HG02798 (cell line): Measurements from ENCODE around the gene SV2C.
"Not testable (repeated sequence)": the region's sequence is repeated elsewhere in the genome, so short reads cannot be mapped to it uniquely, and the experiment has no call there.

Experiments used
- ATAC-seq: cut with Tn5 transposase; IDR thresholded peaks from one replicate; pipeline ENCODE4 v1.9.1; 2021; ENCODE audit warnings: mild to moderate bottlenecking; ENCODE audit not compliant: unreplicated experiment, poor library complexity

SV2C gene

DNA sequence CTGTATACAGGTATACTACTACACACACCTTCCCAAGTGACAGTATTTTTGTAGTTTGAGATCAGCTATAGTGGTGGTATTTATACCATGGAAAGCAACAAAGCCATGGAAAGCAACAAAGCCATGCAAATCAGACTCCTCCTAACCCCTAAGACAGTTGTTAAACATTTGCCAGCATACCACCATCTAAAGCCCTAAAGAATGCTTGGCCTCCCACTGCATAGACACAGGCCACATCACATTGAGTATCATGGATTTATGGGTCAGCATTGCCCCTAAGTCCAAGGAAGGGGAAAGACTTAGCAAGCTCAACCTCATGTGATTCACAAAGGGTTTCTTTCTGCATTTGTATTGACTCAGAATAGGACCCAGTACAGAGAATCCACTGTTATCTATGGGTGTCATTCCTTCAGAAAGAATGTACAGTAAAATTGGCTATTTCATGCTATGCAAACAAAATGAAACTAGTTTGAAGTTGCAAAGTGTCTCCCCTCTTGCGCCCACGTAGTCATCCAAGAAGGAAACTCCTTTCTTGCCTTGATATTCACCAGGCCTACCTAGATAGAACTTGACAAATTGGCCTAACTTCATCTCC, 249.5 kb downstream of the SV2C start:
- ATAC-seq = no peak

DNA sequence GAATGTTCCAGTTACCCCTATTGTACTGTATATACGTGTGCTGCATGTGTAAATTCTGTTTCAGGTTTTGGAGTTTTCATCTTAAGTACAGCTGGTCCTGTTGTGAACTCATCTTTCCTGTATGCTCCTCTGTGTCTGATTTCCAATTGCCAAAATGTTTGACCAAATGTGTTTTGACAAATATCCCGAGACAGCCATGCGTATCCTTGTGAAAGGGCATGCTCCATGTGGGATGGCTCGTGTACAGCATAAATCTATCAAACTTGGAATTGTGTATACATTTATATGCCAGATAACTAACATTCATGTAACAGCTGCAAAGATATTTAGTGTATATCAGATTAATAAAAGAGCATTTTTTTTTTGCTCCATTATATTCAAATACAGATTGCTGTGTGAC, 250.4 kb downstream of the SV2C start:
- no peak for ATAC-seq

DNA sequence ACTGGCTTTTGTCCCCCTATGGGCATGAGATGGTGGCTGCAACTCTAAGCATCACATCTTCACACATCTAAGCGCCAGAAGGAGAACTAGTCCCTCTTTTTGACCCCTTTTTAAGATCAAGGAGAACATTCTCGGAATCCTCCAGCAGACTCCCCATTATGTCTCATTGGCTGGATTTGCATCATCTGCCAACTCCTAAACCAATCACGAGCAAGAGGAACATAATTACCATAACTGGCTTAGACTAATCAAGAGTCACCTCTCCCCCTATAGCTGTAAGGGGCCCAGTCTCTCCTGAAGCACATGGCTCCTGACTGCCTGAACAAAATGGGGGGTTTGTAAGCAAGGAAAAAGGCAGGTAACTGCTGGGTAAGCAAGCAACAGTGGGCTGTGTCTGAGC, 251.4 kb downstream of the SV2C start:
- no peak for ATAC-seq

DNA sequence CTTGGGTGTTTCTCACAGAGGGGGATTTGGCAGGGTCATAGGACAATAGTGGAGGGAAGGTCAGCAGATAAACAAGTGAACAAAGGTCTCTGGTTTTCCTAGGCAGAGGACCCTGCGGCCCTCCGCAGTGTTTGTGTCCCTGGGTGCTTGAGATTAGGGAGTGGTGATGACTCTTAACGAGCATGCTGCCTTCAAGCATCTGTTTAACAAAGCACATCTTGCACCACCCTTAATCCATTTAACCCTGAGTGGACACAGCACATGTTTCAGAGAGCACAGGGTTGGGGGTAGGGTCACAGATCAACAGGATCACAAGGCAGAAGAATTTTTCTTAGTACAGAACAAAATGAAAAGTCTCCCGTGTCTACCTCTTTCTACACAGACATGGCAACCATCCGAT, 252.3 kb downstream of the SV2C start:
- not testable (repeated sequence) for ATAC-seq

DNA sequence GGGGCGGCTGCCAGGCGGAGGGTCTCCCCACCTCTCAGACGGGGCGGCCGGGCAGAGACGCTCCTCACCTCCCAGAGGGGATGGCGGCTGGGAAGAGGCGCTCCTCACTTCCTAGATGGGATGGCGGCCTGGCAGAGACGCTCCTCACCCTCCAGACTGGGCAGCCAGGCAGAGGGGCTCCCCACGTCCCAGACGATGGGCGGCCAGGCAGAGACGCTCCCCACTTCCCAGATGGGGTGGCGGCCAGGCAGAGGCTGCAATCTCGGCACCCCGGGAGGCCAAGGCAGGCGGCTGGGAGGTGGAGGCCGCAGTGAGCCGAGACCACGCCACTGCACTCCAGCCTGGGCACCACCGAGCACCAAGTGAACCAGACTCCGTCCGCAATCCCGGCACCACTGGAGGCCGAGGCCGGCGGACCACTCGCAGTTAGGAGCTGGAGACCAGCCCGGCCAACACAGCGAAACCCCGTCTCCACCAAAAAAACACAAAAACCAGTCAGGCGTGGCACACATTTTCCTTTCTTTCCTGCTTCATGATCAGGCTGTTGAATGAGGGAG, 253.1 kb downstream of the SV2C start:
- not testable (repeated sequence) for ATAC-seq

DNA sequence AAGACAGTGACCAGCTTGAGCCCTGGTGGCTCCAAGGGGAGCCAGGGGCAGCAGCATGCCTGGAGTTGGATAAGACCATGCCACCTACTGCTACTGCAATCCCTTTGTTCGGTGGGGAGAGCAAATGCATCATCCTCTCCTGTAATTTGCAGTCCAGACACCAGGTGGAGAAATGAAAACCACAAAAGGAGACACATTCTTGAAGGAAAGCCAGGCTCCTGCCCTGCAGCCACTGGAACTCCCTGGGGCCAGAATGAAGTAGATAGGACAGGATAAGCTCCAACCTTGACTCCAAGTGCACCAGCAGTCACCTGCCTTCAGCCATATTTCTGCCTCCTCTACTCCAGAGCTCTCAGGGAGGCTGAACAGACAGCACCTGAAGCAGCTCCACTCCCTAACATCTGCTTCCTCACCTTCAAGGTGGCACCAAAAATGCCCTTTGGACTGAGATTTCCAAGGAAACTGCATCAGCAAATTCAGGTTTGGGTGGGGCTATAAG, 254.8 kb downstream of the SV2C start:
- no peak for ATAC-seq

DNA sequence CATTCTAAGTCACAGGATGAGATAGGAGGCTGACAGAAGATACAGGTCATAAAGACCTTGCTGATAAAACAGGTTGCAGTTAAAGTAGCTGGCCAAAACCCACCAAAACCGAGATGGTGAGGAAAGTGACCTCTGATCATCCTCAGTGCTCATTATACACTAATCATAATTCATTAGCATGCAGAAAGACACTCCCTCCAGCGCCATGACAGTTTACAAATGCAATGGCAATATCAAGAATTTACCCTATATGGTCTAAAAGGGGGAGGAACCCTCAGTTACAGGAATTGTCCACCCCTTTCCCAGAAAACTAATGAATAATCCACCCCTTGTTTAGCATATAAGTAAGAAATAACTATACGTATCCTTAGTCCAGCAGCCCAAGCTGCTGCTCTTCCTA, 256.7 kb downstream of the SV2C start:
- ATAC-seq = no peak

DNA sequence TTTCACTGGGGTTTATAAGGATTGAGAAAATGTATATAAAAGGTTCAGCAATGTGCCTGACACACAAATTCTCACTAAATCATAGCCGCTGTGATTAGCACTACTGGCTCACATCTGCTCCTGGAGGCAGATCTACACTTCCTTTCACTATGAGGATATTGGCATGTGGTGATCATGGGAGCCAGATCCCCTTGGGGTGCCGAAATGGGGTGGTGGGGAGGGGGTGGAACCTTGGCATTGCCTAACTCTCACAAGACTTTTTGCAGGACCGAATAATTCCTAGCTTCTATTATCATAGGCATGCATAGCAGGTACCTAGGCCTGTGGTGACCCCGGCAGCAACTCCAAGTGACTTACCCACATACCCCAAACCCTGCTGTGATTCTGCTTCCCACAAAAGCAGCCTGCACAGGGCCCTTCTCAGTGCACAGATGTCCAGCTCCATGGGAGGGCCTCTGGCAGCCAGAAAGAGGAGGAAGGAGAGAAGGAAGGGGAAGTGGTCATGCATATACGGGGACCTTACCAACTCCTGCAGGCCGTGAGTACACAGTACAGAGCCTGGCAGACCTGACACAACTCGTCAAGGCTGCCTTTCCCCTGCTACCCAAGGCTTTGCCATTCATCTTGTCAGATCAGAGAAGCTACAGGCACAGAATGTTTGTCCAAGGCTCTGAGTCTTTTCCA, 258.6 kb downstream of the SV2C start:
- ATAC-seq = no peak

DNA sequence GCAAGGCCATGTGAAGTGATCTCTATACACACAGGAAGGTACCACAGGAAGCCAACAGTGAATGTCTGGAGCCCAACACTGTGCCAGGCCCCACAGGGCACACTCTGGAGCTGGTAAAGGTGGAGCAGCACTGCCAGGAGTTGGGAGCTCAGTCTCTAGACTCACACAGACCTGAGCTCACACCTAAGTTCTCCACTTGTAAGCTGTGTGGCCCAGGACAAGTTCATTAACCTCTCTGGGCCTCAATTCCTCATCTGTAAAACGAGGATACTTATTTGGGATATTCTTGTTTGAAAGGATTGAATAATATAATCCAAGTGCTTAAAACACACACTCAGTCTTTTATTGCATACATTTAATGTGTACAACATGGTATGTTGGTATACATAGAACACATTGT, 259.3 kb downstream of the SV2C start:
- ATAC-seq = no peak

DNA sequence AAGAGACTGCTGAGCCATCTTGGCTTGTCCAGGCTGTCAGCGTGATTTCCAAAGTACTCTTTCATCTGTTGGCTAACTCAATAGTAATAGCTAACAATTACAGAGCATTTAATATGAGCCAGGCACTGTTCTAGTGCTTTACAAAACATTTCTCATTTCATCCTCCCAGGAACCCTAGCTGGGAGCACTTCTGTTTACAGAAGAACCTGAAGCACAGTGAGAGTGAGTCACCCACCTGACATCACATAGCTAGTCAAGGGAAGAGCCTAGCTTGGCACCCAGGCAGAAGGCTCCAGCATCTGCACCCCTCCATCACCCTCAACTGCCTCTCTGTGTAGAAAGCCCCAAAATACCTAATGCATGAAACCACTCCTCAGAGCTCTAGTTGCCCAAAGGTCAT, 262.4 kb downstream of the SV2C start:
- no peak for ATAC-seq

DNA sequence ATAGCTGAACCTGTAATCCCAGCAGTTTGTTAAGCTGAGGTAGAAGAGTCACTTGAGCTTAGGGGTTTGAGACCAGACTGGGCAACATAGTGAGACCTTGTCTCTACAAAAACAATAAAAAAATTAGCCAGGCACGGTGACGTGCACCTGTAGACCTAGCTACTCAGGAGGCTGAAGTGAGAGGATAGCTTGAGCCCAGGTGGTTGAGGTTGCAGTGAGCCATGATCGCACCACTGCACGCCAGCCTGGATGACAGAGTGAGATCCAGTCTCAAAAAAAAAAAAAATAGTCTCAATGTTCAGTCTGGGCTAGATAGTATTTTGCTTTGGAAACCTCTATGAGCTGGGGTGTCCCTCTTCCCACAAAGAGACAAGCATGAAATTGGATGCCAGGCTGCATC, 268.0 kb downstream of the SV2C start:
- ATAC-seq = no peak

DNA sequence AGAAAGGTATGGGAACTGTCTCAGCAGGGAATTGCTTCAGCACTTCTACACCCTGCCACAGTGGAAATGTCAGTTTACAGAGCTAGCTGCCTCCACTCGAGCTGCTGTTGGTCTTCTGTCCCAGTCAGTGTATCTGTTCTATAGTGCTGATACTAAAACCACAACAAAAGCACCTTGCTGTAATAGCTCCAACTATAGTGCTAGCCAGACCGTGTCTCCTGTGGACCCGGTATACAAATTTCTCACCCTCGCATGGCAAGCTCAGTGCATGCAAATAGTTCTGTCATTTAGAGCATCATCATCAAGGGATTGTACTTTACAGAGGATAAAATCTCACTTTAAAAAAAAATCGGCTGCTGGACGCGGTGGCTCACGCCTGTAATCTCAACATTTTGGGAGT, 268.4 kb downstream of the SV2C start:
- ATAC-seq = peak; percentile 94

DNA sequence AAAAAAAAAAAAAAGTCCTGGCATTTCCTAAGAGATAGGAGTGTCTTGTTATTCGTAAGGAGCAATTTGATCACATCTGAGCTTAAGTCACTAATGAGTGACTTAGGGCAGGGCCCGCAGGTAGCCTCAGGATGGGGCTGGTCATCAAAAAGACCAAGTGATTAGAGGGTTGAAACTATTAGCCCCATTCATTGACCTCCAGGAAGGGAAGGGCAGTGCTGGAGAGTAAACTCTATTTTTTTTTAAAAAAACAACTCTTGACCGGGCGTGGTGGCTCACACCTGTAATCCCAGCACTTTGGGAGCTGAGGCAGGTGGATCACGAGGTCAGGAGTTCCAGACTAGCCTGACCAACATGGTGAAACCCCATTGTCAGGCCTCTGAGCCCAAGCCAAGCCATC, 273.7 kb downstream of the SV2C start:
- no peak for ATAC-seq

DNA sequence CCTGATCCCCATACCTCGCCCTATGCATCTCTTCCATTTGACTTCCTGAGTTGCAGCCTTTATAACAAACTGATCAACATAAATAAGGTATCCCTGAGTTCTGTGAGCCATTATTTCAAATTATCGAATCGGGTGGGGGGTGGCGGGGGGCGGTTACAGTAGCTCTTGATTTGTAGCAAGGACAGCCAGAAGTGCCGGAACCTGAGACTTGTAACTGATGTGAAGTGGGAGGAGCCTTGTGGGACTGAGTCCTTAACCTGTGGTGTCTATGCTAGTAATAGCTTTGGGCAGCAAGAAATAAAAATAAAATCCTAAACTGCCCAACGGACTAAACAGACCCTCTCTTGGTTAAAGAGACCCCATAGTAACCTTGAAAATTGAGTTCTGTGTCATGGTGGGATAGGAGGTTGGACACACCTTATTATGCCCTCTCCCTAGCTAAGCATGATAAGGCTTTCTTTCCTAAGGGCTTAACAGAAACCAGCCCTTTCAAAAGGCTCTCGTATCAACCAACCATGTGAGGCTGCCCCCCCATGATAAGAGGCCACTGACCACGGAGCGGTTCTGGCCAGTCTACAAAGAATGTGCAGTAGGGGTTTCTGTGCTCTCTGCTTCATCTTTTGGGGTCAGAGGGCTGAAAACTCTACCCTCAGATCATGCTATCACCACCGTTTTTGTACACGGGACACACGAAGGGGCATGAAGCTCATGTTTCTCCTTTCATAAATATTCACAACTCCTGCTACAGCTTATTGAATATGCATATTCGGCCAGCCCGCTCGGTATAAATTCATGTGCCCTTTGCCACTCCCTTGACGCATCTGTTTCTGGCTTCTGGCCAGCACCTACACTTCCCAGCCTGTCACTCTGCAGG, 280.4 kb downstream of the SV2C start:
- no peak for ATAC-seq

DNA sequence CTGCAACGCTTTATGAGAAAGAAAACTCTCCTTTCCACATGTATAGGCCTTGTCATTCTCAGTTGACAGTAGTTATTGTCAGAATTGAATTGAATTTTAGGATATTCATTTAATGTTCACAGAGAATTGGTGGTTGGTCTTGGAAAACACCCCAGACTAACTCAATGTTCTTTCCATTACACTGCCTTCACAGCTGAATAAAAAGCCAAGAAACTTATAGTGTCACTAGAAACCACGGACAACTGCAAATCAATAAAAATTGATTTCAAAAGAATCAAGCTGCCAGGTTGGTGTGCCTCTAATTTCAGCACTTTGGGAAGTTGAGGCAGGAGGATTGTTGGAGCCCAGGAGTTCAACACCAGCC, 281.0 kb downstream of the SV2C start:
- no peak for ATAC-seq

DNA sequence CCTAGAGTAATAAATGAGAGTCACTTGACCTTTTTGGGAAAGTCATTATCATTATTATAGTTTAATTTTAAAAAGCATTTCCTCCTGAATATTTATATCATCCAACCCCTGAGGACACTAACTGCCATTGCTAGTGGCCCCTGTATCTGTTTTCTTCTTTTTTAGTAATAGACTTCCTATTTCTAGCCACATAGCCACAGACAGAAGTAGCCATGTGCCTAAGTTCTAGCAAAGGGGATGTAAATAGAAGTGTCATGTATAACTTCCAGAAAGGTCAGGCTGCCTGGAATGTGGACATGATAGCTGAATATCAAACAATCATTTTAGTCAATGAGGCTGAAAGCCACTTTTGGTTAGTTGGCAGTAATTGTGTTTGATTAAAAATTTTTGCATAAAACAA, 282.4 kb downstream of the SV2C start:
- no peak for ATAC-seq

DNA sequence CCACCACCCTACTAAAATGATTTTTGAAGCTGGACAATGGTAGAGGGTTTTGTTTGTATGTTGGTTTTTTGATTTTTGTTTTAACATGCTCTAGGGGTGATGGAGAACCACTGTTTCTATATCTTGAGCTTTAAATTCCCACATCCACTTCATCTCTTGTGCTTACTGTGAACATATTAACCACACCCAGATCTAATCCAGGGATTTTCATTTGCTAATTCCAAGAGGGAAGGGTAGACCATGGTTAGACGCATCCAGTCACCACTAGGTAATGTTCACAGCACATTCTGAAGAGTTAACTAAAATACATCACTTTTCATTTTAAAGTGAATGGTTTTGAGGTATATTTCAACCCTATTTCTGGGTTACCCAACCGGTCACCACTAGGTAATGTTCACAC, 283.4 kb downstream of the SV2C start:
- no peak for ATAC-seq

DNA sequence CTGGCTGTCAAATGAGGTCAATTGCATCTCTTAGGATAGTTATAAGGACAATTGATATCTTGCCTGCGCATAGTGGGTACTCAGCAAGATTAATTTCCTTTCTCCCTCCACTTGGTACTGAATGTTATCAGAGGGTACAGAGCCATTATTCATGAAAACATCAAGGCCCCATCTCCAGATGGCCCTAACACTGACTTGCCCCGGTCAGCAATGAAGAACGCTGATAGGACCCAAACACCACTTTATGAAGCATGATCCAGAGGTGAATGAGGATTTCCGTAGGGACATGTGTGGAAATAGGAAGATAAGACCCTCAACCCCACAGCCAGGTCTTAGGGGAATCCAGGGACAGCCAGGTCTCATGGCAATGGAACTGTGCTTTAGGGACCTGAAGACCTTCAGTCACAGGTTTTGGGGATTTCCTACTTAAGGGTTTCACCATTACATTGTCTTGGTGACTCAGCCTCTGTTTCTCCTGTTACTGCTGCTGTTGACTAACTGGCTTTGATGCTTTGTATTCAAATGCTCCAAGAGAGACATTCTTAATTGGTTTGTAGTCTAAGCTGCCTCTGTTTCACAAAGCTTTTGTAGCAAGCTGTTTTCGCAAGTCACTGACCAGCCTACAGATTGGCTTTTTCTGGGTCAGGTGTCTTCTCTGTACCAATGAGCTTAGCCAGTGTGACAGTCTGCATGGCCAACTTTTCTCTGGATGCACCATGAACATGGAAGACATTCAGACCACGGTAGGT, 284.6 kb downstream of the SV2C start:
- ATAC-seq = peak; percentile 64

DNA sequence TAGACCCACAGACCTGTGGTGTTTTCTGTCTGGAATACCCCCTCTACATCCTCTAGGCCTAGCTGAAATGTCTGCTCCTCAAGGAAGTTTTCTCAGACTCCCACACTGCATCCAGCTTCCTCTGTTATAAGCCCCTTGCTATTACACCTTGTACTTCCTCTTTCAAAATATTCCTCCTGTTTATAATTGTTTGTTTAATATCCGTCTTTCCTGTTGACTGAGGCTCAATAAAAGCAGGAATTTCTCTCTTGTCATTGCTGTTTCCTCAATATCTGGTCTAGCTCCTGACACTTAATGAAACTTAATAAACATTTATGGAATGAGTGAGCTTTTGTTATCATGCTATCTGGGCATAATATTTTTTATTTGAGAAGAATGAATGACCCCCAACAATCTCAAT, 285.8 kb downstream of the SV2C start:
- no peak for ATAC-seq

DNA sequence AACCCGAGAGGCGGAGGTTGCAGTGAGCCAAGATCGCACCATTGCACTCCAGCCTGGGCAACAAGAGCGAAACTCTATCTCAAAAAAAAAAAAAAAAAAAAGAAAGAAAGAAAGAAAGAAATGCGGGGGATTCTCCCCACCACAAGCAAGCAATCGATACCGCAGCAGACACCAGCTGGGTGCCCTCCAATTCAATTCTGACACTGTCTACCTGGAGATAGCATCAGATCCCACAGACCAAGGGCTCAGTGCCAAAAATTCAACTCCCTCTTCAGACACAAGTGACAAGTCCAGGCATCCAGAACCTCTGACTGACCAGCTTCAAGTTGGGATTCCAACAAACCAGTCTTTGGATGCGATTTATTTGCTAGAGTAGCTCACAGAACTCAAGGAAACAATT, 286.5 kb downstream of the SV2C start:
- not testable (repeated sequence) for ATAC-seq
